HTR-8/SVneo (cell line): ENCODE data around the gene MEGF6.

Experiments
- DNase-seq: peaks from one replicate; pipeline ENCODE4 v3.0.0; 2011; ENCODE audit warnings: low spot score, mixed read lengths; ENCODE audit not compliant: insufficient read length
- FAIRE-seq: peaks from 2 replicates; lab custom pipeline; 2011; peaks lifted over from hg19 to GRCh38; lab: Jason Lieb, UNC

MEGF6 gene

GRCh38 chr1:3454811-3455618, 156.3 kb downstream of the MEGF6 start:
- DNase-seq (peak; percentile 53), FAIRE-seq (no peak)

- DNase-seq (peak; percentile 36), FAIRE-seq (no peak)
These were observed 157.2 kb downstream of the MEGF6 start, which contains the start of gene ARHGEF16 for GRCh38 chr1:3453891-3454810. Gene ARHGEF16 (plus strand): TSS chr1:3454665. CDS start chr1:3463085, 8,420 bp downstream.

GRCh38 chr1:3453203-3453761, 158.0 kb downstream of the MEGF6 start:
- FAIRE-seq (no peak), DNase-seq (peak; percentile 81)

DNA sequence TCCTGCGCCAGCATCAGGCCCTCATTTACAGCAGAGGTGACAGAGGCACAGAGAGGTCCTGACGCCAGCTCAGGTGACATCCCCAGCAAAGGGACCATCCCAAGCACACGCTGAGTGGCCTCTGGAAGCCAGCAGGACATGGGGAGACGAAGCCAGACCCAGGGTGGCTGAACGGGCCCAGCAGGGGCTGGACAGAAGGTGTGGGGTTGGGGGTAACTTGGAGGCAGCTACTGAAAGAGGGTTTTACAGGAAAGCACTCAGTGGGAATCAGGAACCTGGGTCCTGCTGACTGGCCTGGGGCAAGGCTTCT, 158.5 kb downstream of the MEGF6 start:
- FAIRE-seq: no peak
- no peak for DNase-seq

DNA sequence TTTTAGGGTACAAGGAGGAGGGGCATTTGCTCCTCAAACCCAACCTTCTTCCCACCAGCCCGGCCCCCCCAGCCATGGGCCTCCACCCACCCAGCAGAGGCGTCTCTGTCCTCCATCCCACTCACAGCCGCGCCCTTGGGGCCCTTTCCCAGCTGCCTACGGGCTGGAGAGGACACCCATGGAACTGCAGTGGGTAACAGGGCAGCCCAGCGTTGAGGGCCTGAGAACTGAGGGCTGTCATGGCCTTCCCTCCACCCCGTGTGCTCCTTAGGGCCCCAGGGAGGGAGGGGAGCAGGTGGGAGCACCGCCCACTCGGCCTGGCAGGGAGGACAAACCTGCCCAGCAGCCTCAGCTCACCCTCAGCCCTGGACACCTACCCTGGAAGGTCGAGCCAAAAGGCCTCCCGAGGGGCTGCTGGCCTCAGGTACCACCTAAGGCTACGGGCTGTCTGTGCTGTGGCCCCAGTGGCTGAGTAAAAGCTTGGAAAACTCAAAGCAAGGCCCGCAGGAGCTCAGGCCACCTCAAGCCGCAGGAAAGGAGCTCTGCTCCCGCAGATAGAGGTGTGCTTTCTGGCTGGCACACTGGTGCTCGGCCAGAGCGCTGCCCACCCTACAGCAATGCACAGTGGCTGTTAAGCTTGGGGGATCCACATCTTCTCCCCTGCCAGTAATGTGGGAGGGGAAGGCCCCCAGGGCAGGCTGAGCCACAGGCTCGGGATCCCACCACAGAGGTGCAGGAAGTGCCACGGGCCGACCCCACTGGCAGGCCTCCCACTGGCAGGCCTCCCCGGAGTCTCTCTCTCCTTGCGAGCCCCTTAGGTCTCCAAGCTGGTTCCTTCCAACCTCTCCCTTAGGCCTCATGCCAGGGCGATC, 159.1 kb downstream of the MEGF6 start:
- FAIRE-seq (no peak), DNase-seq (no peak)

GRCh38 chr1:3450983-3451382, 160.3 kb downstream of the MEGF6 start:
- no peak for FAIRE-seq
- DNase-seq: no peak

DNA sequence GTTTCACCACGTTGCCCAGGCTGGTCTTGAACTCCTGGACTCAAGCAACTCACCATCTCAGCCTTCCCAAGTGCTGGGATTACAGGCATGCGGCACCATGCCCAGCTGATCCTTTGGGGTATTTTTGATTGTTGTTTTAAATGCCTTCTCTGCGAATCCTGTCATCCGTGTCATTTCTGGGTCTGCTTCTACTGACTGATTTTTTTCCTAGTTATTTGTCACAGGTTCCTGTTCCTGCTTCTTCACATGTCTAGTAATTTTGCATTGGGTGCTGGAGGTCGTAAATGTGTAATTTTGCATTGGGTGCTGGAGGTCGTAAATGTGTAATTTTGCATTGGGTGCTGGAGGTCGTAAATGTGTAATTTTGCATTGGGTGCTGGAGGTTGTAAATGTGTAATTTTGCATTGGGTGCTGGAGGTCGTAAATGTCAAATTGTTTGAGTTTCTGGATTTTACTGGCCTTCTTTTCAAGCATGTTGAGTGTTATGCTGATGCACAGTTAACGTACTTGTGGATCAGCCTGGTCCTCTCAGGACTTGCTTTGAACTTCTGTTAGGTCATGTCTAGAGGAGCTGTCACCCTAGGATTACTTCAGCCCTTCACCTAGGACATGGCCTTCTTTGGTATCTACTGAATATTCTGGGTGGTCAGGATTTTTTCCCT, 161.0 kb downstream of the MEGF6 start:
- DNase-seq (no peak), FAIRE-seq (no peak)

DNA sequence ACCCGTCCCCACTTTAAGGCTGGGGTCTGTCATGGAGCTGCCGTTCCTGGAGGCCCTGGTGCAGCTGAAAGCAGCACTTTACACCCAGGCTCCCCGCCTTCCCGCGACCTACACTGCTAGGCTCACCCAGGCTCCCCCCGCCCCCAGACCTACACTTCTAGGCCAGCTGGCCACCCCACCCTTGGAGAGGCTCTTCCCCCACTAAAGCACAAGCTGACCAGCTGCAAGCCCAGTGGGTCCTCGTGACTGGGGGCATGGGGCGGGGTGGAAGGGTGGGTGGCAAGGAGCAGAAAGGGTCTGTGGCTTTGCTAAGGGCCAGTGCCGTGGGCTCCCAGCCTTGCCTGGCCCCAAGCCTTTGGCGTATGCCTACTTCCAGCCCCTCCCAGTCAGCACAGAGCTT, 166.6 kb downstream of the MEGF6 start:
- no peak for FAIRE-seq
- DNase-seq: no peak

- no peak for FAIRE-seq
- no peak for DNase-seq
These were observed 167.0 kb downstream of the MEGF6 start for GRCh38 chr1:3444298-3444697.

GRCh38 chr1:3443807-3444206, 167.5 kb downstream of the MEGF6 start:
- FAIRE-seq (no peak), DNase-seq (no peak)

DNA sequence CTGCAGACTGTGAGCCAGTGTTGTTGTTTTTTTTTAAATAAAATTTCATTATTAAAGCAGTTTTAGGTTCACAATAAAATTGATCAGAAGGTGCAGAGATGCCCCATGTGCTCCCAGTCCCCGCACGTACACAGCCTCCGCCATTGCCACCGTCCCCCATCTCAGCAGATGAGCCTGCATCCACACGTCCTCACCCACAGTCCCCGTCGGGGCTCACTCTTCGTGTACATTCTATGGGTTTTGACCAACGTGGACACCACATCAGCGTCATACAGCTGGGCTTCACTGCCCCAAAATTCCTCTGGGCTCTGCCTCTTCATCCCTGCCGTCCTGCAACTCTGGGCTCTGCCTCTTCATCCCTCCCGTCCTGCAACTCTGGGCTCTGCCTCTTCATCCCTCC, 168.4 kb downstream of the MEGF6 start:
- DNase-seq: no peak
- no peak for FAIRE-seq

GRCh38 chr1:3442331-3442730, 169.0 kb downstream of the MEGF6 start:
- FAIRE-seq: no peak
- DNase-seq: no peak

GRCh38 chr1:3441880-3442279, 169.4 kb downstream of the MEGF6 start:
- no peak for DNase-seq
- FAIRE-seq: no peak

DNA sequence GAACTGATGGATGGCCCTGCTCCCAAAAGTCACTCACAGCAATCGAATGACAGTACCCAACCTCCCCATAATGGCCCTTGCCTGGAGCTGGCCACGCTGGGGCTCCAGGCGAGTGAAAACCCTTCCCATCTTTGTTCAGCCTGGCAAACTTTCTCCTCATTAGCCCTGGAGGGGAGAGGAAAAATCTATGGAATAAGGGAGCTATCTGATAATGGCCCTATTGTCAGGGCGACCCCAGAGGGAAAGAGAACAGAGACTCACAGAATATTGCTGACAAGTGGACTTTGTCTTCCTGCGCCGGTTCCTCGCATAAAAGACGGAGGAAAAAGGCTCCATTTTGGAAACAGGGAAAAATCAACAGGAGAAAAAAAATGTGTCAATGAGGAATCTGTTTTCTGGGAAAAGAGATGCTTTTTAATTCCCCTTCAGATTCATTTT, 169.9 kb downstream of the MEGF6 start:
- DNase-seq (no peak), FAIRE-seq (no peak)

DNA sequence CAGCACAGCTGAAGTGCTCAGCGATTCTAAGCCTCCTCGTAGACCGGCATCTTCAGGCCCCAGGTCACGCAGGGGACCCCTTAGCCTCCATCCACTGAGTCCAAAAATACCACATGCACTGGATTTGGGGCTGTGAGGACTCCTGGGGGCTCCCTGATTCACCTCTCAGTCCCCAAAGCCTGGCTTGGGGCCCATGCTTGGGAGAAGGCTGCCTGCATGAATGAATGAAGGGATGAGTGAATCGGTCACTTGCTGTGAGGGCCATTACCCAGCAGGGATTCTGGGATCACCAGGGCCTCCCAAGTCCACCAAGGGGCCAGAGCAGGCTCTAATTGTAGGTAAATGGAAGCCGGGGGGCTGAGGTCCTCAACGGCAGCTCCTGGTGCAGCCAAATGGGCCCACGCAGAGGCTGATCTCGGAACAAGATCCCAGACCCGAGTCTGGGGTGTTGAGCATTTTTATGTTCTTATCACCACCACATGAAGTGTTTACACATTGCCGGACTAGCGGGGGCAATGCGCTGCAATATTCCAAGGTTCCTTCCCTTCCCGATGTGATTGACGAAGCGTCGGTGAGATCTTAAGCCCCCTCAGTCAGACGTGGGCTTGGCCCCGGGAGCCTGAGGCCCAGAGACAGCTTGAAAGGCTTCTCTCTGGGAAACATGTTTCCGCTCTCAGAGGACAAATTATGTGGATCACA, 170.4 kb downstream of the MEGF6 start:
- no peak for DNase-seq
- FAIRE-seq: no peak

DNA sequence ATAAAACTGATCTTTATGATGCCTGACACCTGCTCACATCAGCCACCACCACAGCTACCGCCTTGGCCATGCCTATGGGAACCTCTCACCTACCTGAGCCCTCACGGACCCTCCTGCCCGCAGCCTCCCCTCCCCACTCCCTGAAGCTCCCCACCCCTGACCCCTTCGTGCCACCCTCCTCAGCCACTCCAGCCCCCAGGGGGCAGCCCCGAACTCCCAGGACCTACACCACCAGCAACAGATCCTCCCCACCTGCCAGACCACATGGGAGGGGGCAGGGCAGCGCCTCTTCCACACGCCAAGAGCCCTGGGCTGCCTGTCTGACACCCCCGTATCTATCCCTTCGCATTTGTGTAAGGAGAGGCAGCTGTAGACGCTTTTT, 171.0 kb downstream of the MEGF6 start:
- FAIRE-seq: no peak
- no peak for DNase-seq
